K562 treated with DMSO at 1 percent for 24 hours (cell line): ENCODE results near the gene ATXN2. TPM values are rescaled to one million over a fixed set of nuclear protein-coding genes. Genes with fewer than 3 reads are reported as not detected.

Source experiments
- total RNA-seq: library from RNA; unstranded; fragments of 300-600 nt; gene quantifications from 2 replicates; pipeline ENCODE4 v1.2.3, GENCODE V29; 2022; ENCODE audit warnings: low read depth; ENCODE audit not compliant: insufficient read depth

Gene ATXN2
- total RNA-seq: 42.0 and 45.6 TPM in 2 replicates

DNA sequence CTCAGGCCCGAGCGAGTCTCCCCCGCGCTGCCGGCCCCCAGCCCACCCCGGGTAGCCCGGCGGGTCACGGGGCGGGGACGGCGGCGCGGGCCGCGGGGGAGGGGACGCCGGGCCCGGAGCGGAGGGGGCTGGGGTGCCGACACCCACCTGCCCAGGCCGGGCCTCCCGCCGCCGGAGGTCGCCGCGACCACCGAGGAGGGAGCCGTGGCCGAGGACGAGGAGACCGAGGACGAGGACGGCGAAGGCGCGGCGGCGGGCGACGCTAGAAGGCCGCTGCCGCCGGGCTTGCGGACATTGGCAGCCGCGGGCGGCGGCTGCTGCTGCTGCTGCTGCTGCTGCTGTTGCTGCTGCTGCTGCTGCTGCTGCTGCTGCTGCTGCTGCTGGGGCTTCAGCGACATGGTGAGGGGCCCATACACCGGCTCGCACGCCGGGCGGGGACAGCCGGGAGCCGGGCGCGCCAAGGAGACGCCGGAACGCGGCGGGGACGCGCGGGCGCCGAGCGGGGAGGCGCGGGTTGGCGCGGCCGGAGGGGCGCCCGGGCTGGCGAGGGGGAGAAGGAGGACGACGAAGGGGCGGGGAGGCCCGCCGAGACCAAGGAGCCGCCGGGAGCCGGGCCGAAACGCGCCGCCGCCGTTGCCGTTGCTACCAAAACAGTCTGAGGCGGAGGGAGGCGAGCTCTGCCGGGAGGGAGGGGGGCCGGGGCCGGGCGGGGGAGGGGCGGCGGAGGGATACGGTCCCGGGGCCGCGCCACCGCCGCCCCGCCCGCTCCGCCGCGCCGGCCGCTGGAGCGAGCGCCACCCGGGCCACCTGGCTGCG, at the start of gene ATXN2:
Gene ATXN2 (minus strand): TSS at position 679 of the 816 bp plus-strand sequence. CDS start 281 bp downstream, at position 398.

DNA sequence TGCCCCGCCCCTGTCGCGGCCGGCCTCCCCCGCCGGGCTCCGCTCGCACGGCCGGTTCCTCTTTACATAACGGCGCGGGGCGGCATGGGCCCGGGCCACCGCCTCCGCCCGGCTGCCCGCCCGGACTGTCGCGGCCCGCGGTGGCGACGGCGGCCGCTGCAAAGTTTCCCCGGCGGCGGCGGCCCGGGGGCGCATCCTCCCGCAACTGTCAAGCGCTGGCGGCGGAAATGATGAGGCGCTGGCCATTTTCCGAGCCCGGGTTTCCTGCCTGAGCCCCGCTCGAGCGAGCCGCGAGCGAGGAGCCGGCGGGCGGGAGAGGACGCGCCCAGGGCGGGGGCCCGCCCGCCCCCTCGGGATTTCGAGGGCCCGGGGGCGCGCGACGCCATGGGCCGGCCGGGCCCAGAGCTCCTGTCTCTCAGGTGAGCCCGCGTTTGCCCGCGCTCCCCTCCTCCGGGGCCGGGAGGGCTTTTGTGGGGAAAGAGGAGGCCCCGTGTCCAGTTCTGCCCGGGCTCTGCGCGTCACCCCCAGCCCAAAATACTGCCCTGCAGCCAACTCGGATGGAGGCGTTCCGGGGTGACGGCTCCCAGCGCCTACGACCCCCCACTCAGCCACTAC, 193.1 kb downstream of the ATXN2 start, which contains the start of gene SH2B3:
Gene SH2B3 (plus strand): TSS at position 65 of the 615 bp plus-strand sequence. CDS start 12,223 bp downstream, outside the sequence.

Other genes starting within 250 kb of the ATXN2 start
- 18.2 and 21.0 TPM in 2 replicates for gene PHETA1, start 230.2 kb downstream of the ATXN2 start, total RNA-seq
- 46.1 and 49.0 TPM in 2 replicates for gene SH2B3, start 193.4 kb downstream of the ATXN2 start, total RNA-seq
- 16.8 and 19.7 TPM in 2 replicates for gene BRAP, start 86.6 kb upstream of the ATXN2 start, total RNA-seq
- 19.5 and 21.2 TPM in 2 replicates for gene ACAD10, start 86.7 kb upstream of the ATXN2 start, total RNA-seq
- gene ALDH2, start 167.6 kb upstream of the ATXN2 start, total RNA-seq: 55.8 and 72.7 TPM in 2 replicates
- gene MAPKAPK5, start 242.9 kb upstream of the ATXN2 start, total RNA-seq: 29.9 and 34.5 TPM in 2 replicates